Thymus (tissue), 14 donors: ENCODE results near the gene KCTD6. TPM values are rescaled to one million over a fixed set of nuclear protein-coding genes. Genes with fewer than 3 reads are reported as not detected.

Experiments used
- DNase-seq, 9 donors: peaks; one replicate each; pipeline ENCODE4 v3.0.0-alpha.2; 2013; ENCODE audit warnings: low spot score in 9 of 9, low read depth in 6 of 9, missing footprints in 1 of 9
- H3K27ac ChIP-seq, 2 donors: one replicate each; pipeline ENCODE4 v1.5.1; 2013; ENCODE audit warnings: control low read depth in 1 of 2, low read depth in 1 of 2, low read length in 1 of 2, mild to moderate bottlenecking in 1 of 2, moderate library complexity in 1 of 2
- H3K27me3 ChIP-seq, 2 donors: one replicate each; pipeline ENCODE4 v1.5.1; 2013; ENCODE audit warnings: low read length in 1 of 2; ENCODE audit not compliant: control insufficient read depth in 2 of 2, insufficient read depth in 1 of 2
- H3K36me3 ChIP-seq, 2 donors: one replicate each; pipeline ENCODE4 v1.5.1; 2013; ENCODE audit warnings: low read length in 1 of 2, mild to moderate bottlenecking in 1 of 2, moderate library complexity in 1 of 2; ENCODE audit not compliant: control insufficient read depth in 2 of 2, insufficient read depth in 2 of 2
- H3K4me1 ChIP-seq, 2 donors: one replicate each; pipeline ENCODE4 v1.5.1; 2013; ENCODE audit warnings: low read length in 2 of 2; ENCODE audit not compliant: control insufficient read depth in 2 of 2, insufficient read depth in 2 of 2
- H3K4me3 ChIP-seq, 2 donors: one replicate each; pipeline ENCODE4 v1.5.1; 2013; ENCODE audit warnings: low read length in 2 of 2, control low read depth in 1 of 2, mild to moderate bottlenecking in 1 of 2
- H3K9me3 ChIP-seq, 2 donors: one replicate each; pipeline ENCODE4 v1.5.1; 2013; ENCODE audit warnings: low read length in 1 of 2, mild to moderate bottlenecking in 1 of 2; ENCODE audit not compliant: control insufficient read depth in 2 of 2, insufficient read depth in 1 of 2
- WGBS: extraction: QIAGEN DNeasy Blood & Tissue Kit; methylation state at CpG from one replicate; pipeline ENCODE4 v1.1.7; 2013; 5-methylcytosine and 5-hydroxymethylcytosine counted together
- long read RNA-seq, 10 donors: transcript quantifications; one replicate each; lab custom pipeline, GENCODE V29; 2026
- polyA plus RNA-seq: library from polyadenylated mRNA; stranded (reverse); fragments of 200-250 nt; gene quantifications from one replicate; pipeline ENCODE4 v1.2.3, GENCODE V29; 2013
- total RNA-seq: library from RNA; stranded (reverse); fragments of 120-200 nt; gene quantifications from one replicate; pipeline ENCODE4 v1.2.4, GENCODE V29; 2013
- donor health status: healthy.

Gene KCTD6
- total RNA-seq (8.6 TPM), polyA plus RNA-seq (27.7 TPM)
- long read RNA-seq, donor 1: 0 reads
- long read RNA-seq, donor 2, partial matches to known transcripts: 0 of 5 reads
- long read RNA-seq, donor 2, other reads (novel, unspliced or antisense): 0 of 5 reads
- long read RNA-seq, donor 3, transcript KCTD6-202 (3 exons, 1,533 nt): major isoform, 5 of 5 reads
- long read RNA-seq, donor 3, partial matches to known transcripts: 0 of 5 reads
- long read RNA-seq, donor 3, other reads (novel, unspliced or antisense): 0 of 5 reads
- long read RNA-seq, donor 4, partial matches to known transcripts: 0 of 4 reads
- long read RNA-seq, donor 4, other reads (novel, unspliced or antisense): 0 of 4 reads
- long read RNA-seq, donor 5, transcript KCTD6-202 (3 exons, 1,533 nt): major isoform, 5 of 5 reads
- long read RNA-seq, donor 5, partial matches to known transcripts: 0 of 5 reads
- long read RNA-seq, donor 5, other reads (novel, unspliced or antisense): 0 of 5 reads
- long read RNA-seq, donor 6, partial matches to known transcripts: 0 of 3 reads
- long read RNA-seq, donor 6, other reads (novel, unspliced or antisense): 0 of 3 reads
- long read RNA-seq, donor 7, transcript KCTD6-202 (3 exons, 1,533 nt): major isoform, 11 of 11 reads
- long read RNA-seq, donor 7, partial matches to known transcripts: 0 of 11 reads
- long read RNA-seq, donor 7, other reads (novel, unspliced or antisense): 0 of 11 reads
- long read RNA-seq, donor 8, partial matches to known transcripts: 0 of 1 reads
- long read RNA-seq, donor 8, other reads (novel, unspliced or antisense): 0 of 1 reads
- long read RNA-seq, donor 9, partial matches to known transcripts: 0 of 5 reads
- long read RNA-seq, donor 9, other reads (novel, unspliced or antisense): 0 of 5 reads
- long read RNA-seq, donor 10, partial matches to known transcripts: 0 of 5 reads
- long read RNA-seq, donor 10, other reads (novel, unspliced or antisense): 0 of 5 reads

GRCh38 chr3:58491506-58492402, at the start of gene KCTD6:
Gene KCTD6, plus strand, starts transcription at chr3:58492096. Its CDS starts 6,660 bp downstream, at chr3:58498756.
- 1% methylated on average over 104 of the region's 104 CpGs for WGBS
- Histone ChIP-seq H3K4me1 (peaks cover 12 to 13% of the 10 kb centered on the region in 2 donors), H3K36me3 (no peaks in the 10 kb centered on the region), H3K27me3 (peaks cover 2 to 28% of the 10 kb centered on the region in 2 donors), H3K9me3 (no peaks in the 10 kb centered on the region), H3K27ac (peak within 1 kb of the TSS in 1 of 2 donors; percentile 71), H3K4me3 (peak within 1 kb of the TSS; percentile 55 to 94)
- DNase-seq: peak; percentile 43 to 93 (median 84)

- Histone ChIP-seq H3K36me3 (no peaks in the 10 kb centered on the region), H3K27ac (no peak overlapping the region), H3K4me3 (no peak overlapping the region), H3K27me3 (no peaks in the 10 kb centered on the region), H3K4me1 (no peaks in the 10 kb centered on the region), H3K9me3 (peaks cover 0 to 8% of the 10 kb centered on the region in 2 donors)
- DNase-seq: no peak
- 88% methylated on average over 1 of the region's 1 CpG for WGBS
Observed at GRCh38 chr3:58452176-58452575, 39.7 kb upstream of the KCTD6 start.

GRCh38 chr3:58459160-58459559, 32.7 kb upstream of the KCTD6 start:
- Histone ChIP-seq H3K4me3 (no peak overlapping the region), H3K27ac (no peak overlapping the region), H3K36me3 (no peaks in the 10 kb centered on the region), H3K4me1 (no peaks in the 10 kb centered on the region), H3K9me3 (peaks cover 0 to 8% of the 10 kb centered on the region in 2 donors), H3K27me3 (no peaks in the 10 kb centered on the region)
- WGBS: 96% methylated on average over 4 of the region's 4 CpGs
- no peak for DNase-seq

- WGBS: 97% methylated on average over 4 of the region's 4 CpGs
- Histone ChIP-seq H3K27ac (no peak overlapping the region), H3K4me1 (no peaks in the 10 kb centered on the region), H3K27me3 (no peaks in the 10 kb centered on the region), H3K4me3 (no peak overlapping the region), H3K9me3 (no peaks in the 10 kb centered on the region), H3K36me3 (no peaks in the 10 kb centered on the region)
- DNase-seq: no peak
Observed at GRCh38 chr3:58462829-58463180, 29.1 kb upstream of the KCTD6 start.

GRCh38 chr3:58463181-58463941, 28.5 kb upstream of the KCTD6 start:
- Histone ChIP-seq H3K9me3 (no peaks in the 10 kb centered on the region), H3K4me1 (no peaks in the 10 kb centered on the region), H3K36me3 (no peaks in the 10 kb centered on the region), H3K27ac (no peak overlapping the region), H3K27me3 (no peaks in the 10 kb centered on the region), H3K4me3 (no peak overlapping the region)
- WGBS: 28% methylated on average over 18 of the region's 18 CpGs
- peak; percentile 17 to 65 (median 32) for DNase-seq

- no peaks in the 10 kb centered on the region for H3K27me3 ChIP-seq
- no peak for DNase-seq
- no peaks in the 10 kb centered on the region for H3K4me1 ChIP-seq
- H3K9me3 ChIP-seq: no peaks in the 10 kb centered on the region
- H3K4me3 ChIP-seq: no peak overlapping the region
- WGBS: 49% methylated on average over 5 of the region's 5 CpGs
- H3K27ac ChIP-seq: no peak overlapping the region
- no peaks in the 10 kb centered on the region for H3K36me3 ChIP-seq
Observed at GRCh38 chr3:58463942-58464271, 28.0 kb upstream of the KCTD6 start.

GRCh38 chr3:58464866-58465265, 27.0 kb upstream of the KCTD6 start:
- Histone ChIP-seq H3K9me3 (no peaks in the 10 kb centered on the region), H3K27ac (no peak overlapping the region), H3K27me3 (no peaks in the 10 kb centered on the region), H3K4me1 (no peaks in the 10 kb centered on the region), H3K4me3 (no peak overlapping the region), H3K36me3 (no peaks in the 10 kb centered on the region)
- 68% methylated on average over 3 of the region's 3 CpGs for WGBS
- DNase-seq: no peak

- H3K27me3 ChIP-seq: no peaks in the 10 kb centered on the region
- no peak for DNase-seq
- no peak overlapping the region for H3K27ac ChIP-seq
- no peak overlapping the region for H3K4me3 ChIP-seq
- peaks cover 0 to 12% of the 10 kb centered on the region in 2 donors for H3K4me1 ChIP-seq
- H3K36me3 ChIP-seq: no peaks in the 10 kb centered on the region
- no peaks in the 10 kb centered on the region for H3K9me3 ChIP-seq
- 97% methylated on average over 4 of the region's 4 CpGs for WGBS
Observed at GRCh38 chr3:58466899-58467563, 24.9 kb upstream of the KCTD6 start.
